Left lung (tissue), 10 donors: ENCODE results near the gene TYW5. TPM values are rescaled to one million over a fixed set of nuclear protein-coding genes. Genes with fewer than 3 reads are reported as not detected.

ENCODE experiments used
- ATAC-seq: fragments of 200-7000 bp; cut with Tn5 transposase; one replicate; pipeline ENCODE4 v1.9.1; 2020; ENCODE audit warnings: moderate library complexity
- DNase-seq, 4 donors: peaks; one replicate each; pipeline ENCODE4 v3.0.0-alpha.2; 2013 to 2020
- H3K27ac ChIP-seq, 2 donors: fragments of 200-600 bp; sonication (generic) in 1 of 2; one replicate each; pipeline versions ENCODE4 v1.5.0 to v1.8.0; 2020 to 2021
- H3K27me3 ChIP-seq, 2 donors: fragments of 200-600 bp; sonication (generic) in 1 of 2; one replicate each; pipeline versions ENCODE4 v1.5.0 to v1.8.0; 2020 to 2021
- H3K36me3 ChIP-seq, 2 donors: fragments of 200-600 bp; sonication (generic) in 1 of 2; one replicate each; pipeline versions ENCODE4 v1.5.0 to v1.8.0; 2020 to 2021
- H3K4me1 ChIP-seq, 2 donors: fragments of 200-600 bp; one replicate each; pipeline ENCODE4 v1.8.0; 2021
- H3K4me3 ChIP-seq, 2 donors: fragments of 200-600 bp; sonication (generic) in 1 of 2; one replicate each; pipeline versions ENCODE4 v1.5.0 to v1.8.0; 2020 to 2021; ENCODE audit warnings: mild to moderate bottlenecking in 1 of 2
- H3K9me3 ChIP-seq, 2 donors: fragments of 200-600 bp; sonication (generic) in 1 of 2; one replicate each; pipeline versions ENCODE4 v1.5.0 to v1.8.0; 2020 to 2021
- CTCF ChIP-seq, 2 donors: fragments of 200-600 bp; sonication (generic) in 1 of 2; IDR thresholded peaks; one replicate each; pipeline versions ENCODE4 v1.5.0 to v1.8.0; 2021; ENCODE audit warnings: antibody characterized with exemption in 2 of 2
- intact Hi-C, 2 donors: fragments of 100-400 bp; cut with DNase I; formaldehyde crosslinking; loops; one replicate each; pipeline versions ENCODE4 v1.11.2 to v1.14.2; 2022
- polyA plus RNA-seq, 6 donors: library from polyadenylated mRNA; unstranded; fragments of 120-200 nt; gene quantifications; one replicate each; pipeline ENCODE4 v1.2.1, GENCODE V29; 2013; ENCODE audit not compliant: insufficient read length in 6 of 6
- total RNA-seq, 2 donors: library from RNA; stranded (reverse); fragmentation: NEBNext Ultra II Directional; extraction: Animal tissue kit (Norgen Biotek cat#: 25700); gene quantifications; one replicate each; pipeline ENCODE4 v1.2.1, GENCODE V29; 2021
- donor health status: DM: no; HTN: yes; CAD: no.
- donor health status: DM: no; HTN: no; CAD: no.

TYW5 gene
- total and polyA plus RNA-seq, 8 donors: 6.2 to 21.0 (median 16.9) TPM

GRCh38 chr2:199946196-199946595 is 9.1 kb downstream of the TYW5 start:
- H3K4me3 ChIP-seq: no peak overlapping the region
- H3K27me3 ChIP-seq: no peaks in the 10 kb centered on the region
- DNase-seq (no peak), ATAC-seq (no peak)
- intact Hi-C loops: no loop called here
- no peaks in the 10 kb centered on the region for H3K9me3 ChIP-seq
- H3K36me3 ChIP-seq: peaks cover 0 to 44% of the 10 kb centered on the region in 2 donors
- no peak for TF ChIP-seq CTCF (IDR thresholded peaks at IDR 0.05)
- H3K4me1 ChIP-seq: peaks cover 0 to 5% of the 10 kb centered on the region in 2 donors
- H3K27ac ChIP-seq: peak overlapping the region in 1 of 2 donors; percentile 45

- H3K36me3 ChIP-seq: peaks cover 0 to 60% of the 10 kb centered on the region in 2 donors
- no peak overlapping the region for H3K27ac ChIP-seq
- H3K4me1 ChIP-seq: peaks cover 0 to 5% of the 10 kb centered on the region in 2 donors
- no peak overlapping the region for H3K4me3 ChIP-seq
- no peak for TF ChIP-seq CTCF (IDR thresholded peaks at IDR 0.05)
- H3K9me3 ChIP-seq: no peaks in the 10 kb centered on the region
- ATAC-seq (no peak), DNase-seq (no peak)
- H3K27me3 ChIP-seq: no peaks in the 10 kb centered on the region
- intact Hi-C loops: no loop called here
Observed at GRCh38 chr2:199943373-199943772, 11.9 kb downstream of the TYW5 start.

- peaks cover 0 to 54% of the 10 kb centered on the region in 2 donors for H3K36me3 ChIP-seq
- no peak for TF ChIP-seq CTCF (IDR thresholded peaks at IDR 0.05)
- H3K4me3 ChIP-seq: no peak overlapping the region
- ATAC-seq (no peak), DNase-seq (no peak)
- no peak overlapping the region for H3K27ac ChIP-seq
- intact Hi-C loops: no loop called here
- no peaks in the 10 kb centered on the region for H3K9me3 ChIP-seq
- no peaks in the 10 kb centered on the region for H3K4me1 ChIP-seq
- no peaks in the 10 kb centered on the region for H3K27me3 ChIP-seq
Observed at GRCh38 chr2:199940373-199940772, 14.9 kb downstream of the TYW5 start.

GRCh38 chr2:199936554-199936953 is 18.7 kb downstream of the TYW5 start:
- Histone ChIP-seq H3K4me3 (no peak overlapping the region), H3K27me3 (no peaks in the 10 kb centered on the region), H3K4me1 (no peaks in the 10 kb centered on the region), H3K9me3 (no peaks in the 10 kb centered on the region), H3K27ac (no peak overlapping the region), H3K36me3 (peaks cover 0 to 58% of the 10 kb centered on the region in 2 donors)
- intact Hi-C loops: no loop called here
- no peak for TF ChIP-seq CTCF (IDR thresholded peaks at IDR 0.05)
- ATAC-seq (no peak), DNase-seq (no peak)

GRCh38 chr2:199933466-199933865 is 21.8 kb downstream of the TYW5 start:
- Histone ChIP-seq H3K27me3 (no peaks in the 10 kb centered on the region), H3K27ac (no peak overlapping the region), H3K4me3 (no peak overlapping the region), H3K36me3 (peaks cover 0 to 60% of the 10 kb centered on the region in 2 donors), H3K4me1 (no peaks in the 10 kb centered on the region), H3K9me3 (no peaks in the 10 kb centered on the region)
- intact Hi-C loops: no loop called here
- TF ChIP-seq CTCF (IDR thresholded peaks at IDR 0.05): no peak
- ATAC-seq: no peak
- no peak for DNase-seq
